Neural cell (in vitro differentiated cells): ENCODE measurements around the gene GDF9. TPM values are rescaled to one million over a fixed set of nuclear protein-coding genes. Genes with fewer than 3 reads are reported as not detected.

Experiments used
- H2AFZ ChIP-seq: fragments of 200-600, 300-800 bp; sonication (generic), shearing (Covaris generic); 2 replicates; pipeline ENCODE4 v1.6.0; 2014; ENCODE audit warnings: low read depth, mild to moderate bottlenecking, antibody characterized with exemption, low read length, moderate library complexity
- H3F3A ChIP-seq: fragments of 200-600 bp; shearing (Covaris generic); 2 replicates; pipeline ENCODE4 v1.6.1; 2016; ENCODE audit warnings: mild to moderate bottlenecking, moderate library complexity, mixed read lengths, antibody characterized with exemption, low read length; ENCODE audit not compliant: insufficient read depth, poor library complexity, severe bottlenecking
- H3K27ac ChIP-seq: fragments of 200-600, 300-800 bp; sonication (generic), shearing (Covaris generic); 2 replicates; pipeline ENCODE4 v1.5.1; 2014; ENCODE audit warnings: mild to moderate bottlenecking, low read length, moderate library complexity
- H3K27me3 ChIP-seq: fragments of 300-800, 200-600 bp; sonication (generic), shearing (Covaris generic); 2 replicates; pipeline ENCODE4 v1.6.0; 2014; ENCODE audit warnings: mild to moderate bottlenecking, low read depth, low read length, moderate library complexity; ENCODE audit not compliant: insufficient read depth
- H3K36me3 ChIP-seq: fragments of 300-800, 200-600 bp; sonication (generic), shearing (Covaris generic); 2 replicates; pipeline ENCODE4 v1.5.1; 2014; ENCODE audit warnings: mild to moderate bottlenecking, antibody characterized with exemption, low read length, moderate library complexity; ENCODE audit not compliant: insufficient read depth
- H3K4me2 ChIP-seq: fragments of 300-800, 200-600 bp; sonication (generic), shearing (Covaris generic); 2 replicates; pipeline ENCODE4 v1.6.0; 2014; ENCODE audit warnings: mild to moderate bottlenecking, low read length
- H3K4me3 ChIP-seq: fragments of 300-800, 200-600 bp; sonication (generic), shearing (Covaris generic); 2 replicates; pipeline ENCODE4 v1.5.1; 2014; ENCODE audit warnings: mild to moderate bottlenecking, low read length, moderate library complexity
- H3K79me2 ChIP-seq: fragments of 200-600 bp; shearing (Covaris generic); replicated peaks from 2 replicates; pipeline ENCODE4 v1.6.0; 2014; ENCODE audit warnings: mild to moderate bottlenecking, low read length, moderate library complexity; ENCODE audit not compliant: insufficient read depth
- H3K9ac ChIP-seq: fragments of 300-800, 200-600 bp; sonication (generic), shearing (Covaris generic); 2 replicates; pipeline ENCODE4 v1.6.1; 2016; ENCODE audit warnings: mild to moderate bottlenecking, low read length, mixed read lengths
- H3K9me2 ChIP-seq: fragments of 200-600 bp; shearing (Covaris generic); 2 replicates; pipeline ENCODE4 v1.6.1; 2016; ENCODE audit warnings: mild to moderate bottlenecking, low read length, mixed read lengths; ENCODE audit not compliant: insufficient read depth
- H3K9me3 ChIP-seq: fragments of 200-600, 300-800 bp; sonication (generic), shearing (Covaris generic); 2 replicates; pipeline ENCODE4 v1.6.1; 2016; ENCODE audit warnings: mild to moderate bottlenecking, mixed run types, low read length, moderate library complexity, mixed read lengths
- H4K20me1 ChIP-seq: fragments of 200-600 bp; shearing (Covaris generic); 2 replicates; pipeline ENCODE4 v1.6.1; 2016; ENCODE audit warnings: mild to moderate bottlenecking, mixed run types; ENCODE audit not compliant: insufficient read depth
- EP300 ChIP-seq: fragments of 450-650 bp; conservative IDR thresholded peaks from 2 replicates; pipeline ENCODE4 v1.6.1; 2014; ENCODE audit warnings: antibody characterized with exemption, mild to moderate bottlenecking, moderate library complexity; ENCODE audit not compliant: poor library complexity, severe bottlenecking
- EZH2 ChIP-seq: fragments of 200-600, 300-800 bp; shearing (Covaris generic), sonication (generic); IDR thresholded peaks from 2 replicates; pipeline ENCODE4 v1.6.1; 2014; ENCODE audit warnings: antibody characterized with exemption, low read length, borderline replicate concordance, mild to moderate bottlenecking; ENCODE audit not compliant: insufficient read depth, poor library complexity, severe bottlenecking
- MXI1 ChIP-seq: fragments of 450-650 bp; conservative IDR thresholded peaks from 2 replicates; pipeline ENCODE4 v1.6.1; 2014; ENCODE audit warnings: antibody characterized with exemption, mild to moderate bottlenecking; ENCODE audit not compliant: poor library complexity, severe bottlenecking
- POLR2AphosphoS5 ChIP-seq: IDR thresholded peaks from 2 replicates; pipeline ENCODE4 v1.6.1; 2012
- RAD21 ChIP-seq: fragments of 450-650 bp; conservative IDR thresholded peaks from 2 replicates; pipeline ENCODE4 v1.6.1; 2014; ENCODE audit warnings: antibody characterized with exemption, mild to moderate bottlenecking, moderate library complexity
- SMC3 ChIP-seq: fragments of 450-650 bp; conservative IDR thresholded peaks from 2 replicates; pipeline ENCODE4 v1.6.1; 2014; ENCODE audit warnings: antibody characterized with exemption, mild to moderate bottlenecking, moderate library complexity; ENCODE audit not compliant: poor library complexity
- polyA plus RNA-seq: library from polyadenylated mRNA; depleted of rRNA; stranded (reverse); fragments of >200 nt; gene quantifications from 2 replicates; pipeline ENCODE4 v1.2.3, GENCODE V29; 2014
- TF ChIP-seq, protein P1 (sequence below): IDR thresholded peaks from 2 replicates; pipeline ENCODE4 v1.6.1; 2012; ENCODE audit warnings: borderline replicate concordance
- TF ChIP-seq, protein P2 (sequence below): fragments of 450-650 bp; IDR thresholded peaks from 2 replicates; pipeline ENCODE4 v1.5.1; 2014; ENCODE audit warnings: antibody characterized with exemption, mild to moderate bottlenecking, moderate library complexity; ENCODE audit not compliant: poor library complexity, severe bottlenecking

GDF9 gene
- polyA plus RNA-seq, 1 donor from 2014 or later, result 5.1 TPM

- Histone ChIP-seq H3K9me3 (no peaks in the 10 kb centered on the region), H3K79me2 (no peaks in the 10 kb centered on the region), H3K9ac (no peak overlapping the region), H2AFZ (no peak overlapping the region), H3K27me3 (no peaks in the 10 kb centered on the region), H3K4me2 (no peak overlapping the region), H4K20me1 (no peaks in the 10 kb centered on the region), H3K9me2 (no peaks in the 10 kb centered on the region), H3F3A (peaks cover 1% of the 10 kb centered on the region), H3K27ac (no peak overlapping the region), H3K36me3 (no peaks in the 10 kb centered on the region), H3K4me3 (no peak overlapping the region)
- TF ChIP-seq RAD21 (no peak), EZH2 (no peak), EP300 (no peak)
- TF ChIP-seq, protein P1, sequence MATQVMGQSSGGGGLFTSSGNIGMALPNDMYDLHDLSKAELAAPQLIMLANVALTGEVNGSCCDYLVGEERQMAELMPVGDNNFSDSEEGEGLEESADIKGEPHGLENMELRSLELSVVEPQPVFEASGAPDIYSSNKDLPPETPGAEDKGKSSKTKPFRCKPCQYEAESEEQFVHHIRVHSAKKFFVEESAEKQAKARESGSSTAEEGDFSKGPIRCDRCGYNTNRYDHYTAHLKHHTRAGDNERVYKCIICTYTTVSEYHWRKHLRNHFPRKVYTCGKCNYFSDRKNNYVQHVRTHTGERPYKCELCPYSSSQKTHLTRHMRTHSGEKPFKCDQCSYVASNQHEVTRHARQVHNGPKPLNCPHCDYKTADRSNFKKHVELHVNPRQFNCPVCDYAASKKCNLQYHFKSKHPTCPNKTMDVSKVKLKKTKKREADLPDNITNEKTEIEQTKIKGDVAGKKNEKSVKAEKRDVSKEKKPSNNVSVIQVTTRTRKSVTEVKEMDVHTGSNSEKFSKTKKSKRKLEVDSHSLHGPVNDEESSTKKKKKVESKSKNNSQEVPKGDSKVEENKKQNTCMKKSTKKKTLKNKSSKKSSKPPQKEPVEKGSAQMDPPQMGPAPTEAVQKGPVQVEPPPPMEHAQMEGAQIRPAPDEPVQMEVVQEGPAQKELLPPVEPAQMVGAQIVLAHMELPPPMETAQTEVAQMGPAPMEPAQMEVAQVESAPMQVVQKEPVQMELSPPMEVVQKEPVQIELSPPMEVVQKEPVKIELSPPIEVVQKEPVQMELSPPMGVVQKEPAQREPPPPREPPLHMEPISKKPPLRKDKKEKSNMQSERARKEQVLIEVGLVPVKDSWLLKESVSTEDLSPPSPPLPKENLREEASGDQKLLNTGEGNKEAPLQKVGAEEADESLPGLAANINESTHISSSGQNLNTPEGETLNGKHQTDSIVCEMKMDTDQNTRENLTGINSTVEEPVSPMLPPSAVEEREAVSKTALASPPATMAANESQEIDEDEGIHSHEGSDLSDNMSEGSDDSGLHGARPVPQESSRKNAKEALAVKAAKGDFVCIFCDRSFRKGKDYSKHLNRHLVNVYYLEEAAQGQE, result no peak
- TF ChIP-seq, protein P2, sequence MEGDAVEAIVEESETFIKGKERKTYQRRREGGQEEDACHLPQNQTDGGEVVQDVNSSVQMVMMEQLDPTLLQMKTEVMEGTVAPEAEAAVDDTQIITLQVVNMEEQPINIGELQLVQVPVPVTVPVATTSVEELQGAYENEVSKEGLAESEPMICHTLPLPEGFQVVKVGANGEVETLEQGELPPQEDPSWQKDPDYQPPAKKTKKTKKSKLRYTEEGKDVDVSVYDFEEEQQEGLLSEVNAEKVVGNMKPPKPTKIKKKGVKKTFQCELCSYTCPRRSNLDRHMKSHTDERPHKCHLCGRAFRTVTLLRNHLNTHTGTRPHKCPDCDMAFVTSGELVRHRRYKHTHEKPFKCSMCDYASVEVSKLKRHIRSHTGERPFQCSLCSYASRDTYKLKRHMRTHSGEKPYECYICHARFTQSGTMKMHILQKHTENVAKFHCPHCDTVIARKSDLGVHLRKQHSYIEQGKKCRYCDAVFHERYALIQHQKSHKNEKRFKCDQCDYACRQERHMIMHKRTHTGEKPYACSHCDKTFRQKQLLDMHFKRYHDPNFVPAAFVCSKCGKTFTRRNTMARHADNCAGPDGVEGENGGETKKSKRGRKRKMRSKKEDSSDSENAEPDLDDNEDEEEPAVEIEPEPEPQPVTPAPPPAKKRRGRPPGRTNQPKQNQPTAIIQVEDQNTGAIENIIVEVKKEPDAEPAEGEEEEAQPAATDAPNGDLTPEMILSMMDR, result no peak
Observed at GRCh38 chr5:132860742-132861141, 5.5 kb downstream of the GDF9 start.

- TF ChIP-seq, protein P1, result no peak
- no peak for TF ChIP-seq EP300
- TF ChIP-seq, protein P2, result no peak
- TF ChIP-seq POLR2AphosphoS5, result no peak
- no peak for TF ChIP-seq MXI1
- TF ChIP-seq RAD21, result no peak
- TF ChIP-seq EZH2, result no peak
- no peak for TF ChIP-seq SMC3
- Histone ChIP-seq H3K79me2 (no peaks in the 10 kb centered on the region), H3K27me3 (no peaks in the 10 kb centered on the region), H3K4me2 (no peak overlapping the region), H3K4me3 (no peak overlapping the region), H3F3A (no peaks in the 10 kb centered on the region), H2AFZ (no peak overlapping the region), H3K36me3 (no peaks in the 10 kb centered on the region), H3K9me2 (no peaks in the 10 kb centered on the region), H3K9me3 (no peaks in the 10 kb centered on the region), H3K9ac (no peak overlapping the region), H4K20me1 (no peaks in the 10 kb centered on the region), H3K27ac (no peak overlapping the region)
Observed at GRCh38 chr5:132859889-132860437, 6.3 kb downstream of the GDF9 start.
